ENCODE measurements around the gene ARHGEF16.

The ARHGEF16 gene

DNA sequence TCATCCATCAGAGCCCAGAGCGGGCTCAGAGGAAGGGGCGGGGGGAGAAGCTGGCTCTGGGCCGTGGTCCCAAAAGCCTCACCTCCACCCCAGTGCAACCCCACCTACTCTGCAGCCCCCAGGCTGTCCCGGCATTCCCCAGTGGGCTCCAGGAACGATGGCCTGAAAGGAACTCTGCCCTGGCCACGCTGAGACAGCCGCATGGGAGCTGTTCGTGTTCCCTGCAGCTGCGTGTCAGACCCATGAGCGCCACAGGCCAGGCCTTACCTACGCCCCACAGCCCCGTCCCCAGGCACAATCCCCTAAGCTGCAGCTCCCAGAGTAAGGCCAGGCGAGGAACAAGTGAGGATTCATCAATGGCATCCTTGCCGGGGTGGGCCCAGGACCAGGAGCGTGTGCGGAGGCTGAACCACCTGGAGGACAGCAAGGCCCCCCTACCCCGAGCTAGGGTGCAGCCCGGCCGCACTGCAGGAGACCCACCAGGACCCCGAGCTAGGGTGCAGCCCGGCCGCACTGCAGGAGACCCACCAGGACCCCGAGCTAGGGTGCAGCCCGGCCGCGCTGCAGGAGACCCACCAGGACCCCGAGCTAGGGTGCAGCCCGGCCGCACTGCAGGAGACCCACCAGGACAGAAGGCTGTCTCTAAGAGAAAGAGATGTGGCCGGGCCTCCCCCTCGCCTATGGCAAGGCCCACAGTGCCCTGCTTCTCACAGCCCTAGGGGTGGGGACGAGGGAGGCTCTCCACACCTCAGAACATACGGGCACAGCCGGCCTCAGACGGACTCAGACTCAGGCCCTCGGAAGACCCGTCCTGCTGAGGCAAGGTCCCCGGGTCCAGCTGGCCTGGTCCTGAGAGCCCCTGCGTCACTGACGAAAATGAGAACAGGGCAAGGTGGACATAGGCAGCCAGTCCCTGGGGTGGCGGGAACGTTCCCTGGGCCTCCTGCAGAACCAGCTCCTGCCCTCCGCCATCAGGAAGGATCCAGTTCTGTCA is 26.5 kb upstream of the ARHGEF16 start:
- no peak for TF ChIP-seq GATA1 (IDR thresholded peaks at IDR 0.05; ENCODE audit: low read depth, low read length)
- no peak for TF ChIP-seq POLR2A (IDR thresholded peaks at IDR 0.05; ENCODE audit: low read length)
- no peak for DNase-seq

GRCh38 chr1:3428899-3429298 is 25.6 kb upstream of the ARHGEF16 start:
- no peak for DNase-seq
- no peak for TF ChIP-seq POLR2A (IDR thresholded peaks at IDR 0.05; ENCODE audit: low read length)
- no peak for TF ChIP-seq GATA1 (IDR thresholded peaks at IDR 0.05; ENCODE audit: low read depth, low read length)

DNA sequence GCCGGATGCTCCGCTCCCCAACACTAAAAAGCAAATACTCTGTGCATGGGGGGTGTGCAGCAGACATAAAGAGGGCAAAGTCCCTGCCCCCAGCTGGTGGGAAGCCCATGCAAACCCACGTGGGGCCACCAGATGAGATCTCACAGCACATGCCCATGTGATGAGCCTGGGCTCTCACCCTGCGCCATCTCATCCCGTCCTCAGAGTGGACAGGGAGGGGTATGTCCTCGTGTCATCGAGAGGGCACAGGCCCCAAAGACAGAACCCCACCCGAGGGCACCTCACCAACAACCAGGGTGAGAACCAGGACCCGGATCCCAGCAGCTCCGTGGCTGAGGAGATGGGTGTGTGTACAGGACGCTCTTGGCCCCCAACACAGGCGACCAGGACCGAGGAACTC is 25.1 kb upstream of the ARHGEF16 start:
- TF ChIP-seq POLR2A (IDR thresholded peaks at IDR 0.05; ENCODE audit: low read length) (no peak), GATA1 (IDR thresholded peaks at IDR 0.05; ENCODE audit: low read depth, low read length) (no peak)
- DNase-seq: no peak

- TF ChIP-seq GATA1 (IDR thresholded peaks at IDR 0.05; ENCODE audit: low read depth, low read length) (no peak), POLR2A (IDR thresholded peaks at IDR 0.05; ENCODE audit: low read length) (no peak)
Observed at GRCh38 chr1:3429766-3430165, 24.7 kb upstream of the ARHGEF16 start.

GRCh38 chr1:3430406-3430805 is 24.1 kb upstream of the ARHGEF16 start:
- TF ChIP-seq GATA1 (IDR thresholded peaks at IDR 0.05; ENCODE audit: low read depth, low read length): no peak
- no peak for TF ChIP-seq POLR2A (IDR thresholded peaks at IDR 0.05; ENCODE audit: low read length)

More at GRCh38 chr1:3429766-3430165, 24.7 kb upstream of the ARHGEF16 start:
- no peak for DNase-seq

DNA sequence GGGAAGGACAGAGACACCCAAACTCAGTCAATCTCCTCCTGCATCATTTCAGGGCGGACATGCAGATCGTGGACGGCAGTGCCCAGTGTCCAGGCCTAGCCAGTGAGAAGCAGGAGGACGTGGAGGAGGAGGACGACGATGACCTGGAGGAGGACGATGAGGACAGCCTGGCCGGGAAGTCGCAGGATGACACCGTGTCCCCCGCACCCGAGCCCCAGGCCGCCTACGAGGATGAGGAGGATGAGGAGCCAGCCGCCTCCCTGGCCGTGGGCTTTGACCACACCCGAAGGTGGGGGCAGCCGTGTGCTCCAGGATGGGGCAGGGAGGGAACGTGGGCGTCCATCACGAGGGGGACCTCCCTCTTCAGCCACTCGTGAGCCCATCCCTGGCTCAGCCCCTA is 23.6 kb upstream of the ARHGEF16 start:
- TF ChIP-seq GATA1 (IDR thresholded peaks at IDR 0.05; ENCODE audit: low read depth, low read length) (no peak), POLR2A (IDR thresholded peaks at IDR 0.05; ENCODE audit: low read length) (no peak)
- DNase-seq: no peak

More at GRCh38 chr1:3430406-3430805, 24.1 kb upstream of the ARHGEF16 start:
- DNase-seq: no peak

DNA sequence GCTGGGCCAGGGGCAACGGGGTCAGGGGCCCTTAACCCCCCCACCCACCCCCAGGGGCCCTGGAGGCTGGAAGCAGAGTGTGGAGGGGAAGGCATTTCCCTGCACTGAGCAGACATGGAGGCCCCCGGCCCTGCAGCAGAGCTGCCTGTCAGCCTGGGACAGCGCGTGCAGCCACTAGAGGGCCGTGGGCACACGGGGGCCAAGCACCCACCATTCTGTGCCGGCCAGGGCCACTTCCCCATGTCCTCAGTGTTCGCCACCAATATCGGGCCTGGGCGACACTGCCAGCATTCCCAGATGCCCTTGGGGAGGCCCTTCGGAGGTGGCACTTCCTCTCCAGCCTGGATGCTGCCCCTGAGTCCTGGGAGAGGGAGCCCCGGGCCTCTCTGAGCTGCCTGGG is 23.2 kb upstream of the ARHGEF16 start:
- no peak for DNase-seq
- no peak for TF ChIP-seq POLR2A (IDR thresholded peaks at IDR 0.05; ENCODE audit: low read length)
- TF ChIP-seq GATA1 (IDR thresholded peaks at IDR 0.05; ENCODE audit: low read depth, low read length): no peak

GRCh38 chr1:3431686-3432085 is 22.8 kb upstream of the ARHGEF16 start:
- TF ChIP-seq POLR2A (IDR thresholded peaks at IDR 0.05; ENCODE audit: low read length): no peak
- TF ChIP-seq GATA1 (IDR thresholded peaks at IDR 0.05; ENCODE audit: low read depth, low read length): no peak

GRCh38 chr1:3432306-3432705 is 22.2 kb upstream of the ARHGEF16 start:
- TF ChIP-seq GATA1 (IDR thresholded peaks at IDR 0.05; ENCODE audit: low read depth, low read length) (no peak), POLR2A (IDR thresholded peaks at IDR 0.05; ENCODE audit: low read length) (no peak)

More at GRCh38 chr1:3431686-3432085, 22.8 kb upstream of the ARHGEF16 start:
- no peak for DNase-seq

DNA sequence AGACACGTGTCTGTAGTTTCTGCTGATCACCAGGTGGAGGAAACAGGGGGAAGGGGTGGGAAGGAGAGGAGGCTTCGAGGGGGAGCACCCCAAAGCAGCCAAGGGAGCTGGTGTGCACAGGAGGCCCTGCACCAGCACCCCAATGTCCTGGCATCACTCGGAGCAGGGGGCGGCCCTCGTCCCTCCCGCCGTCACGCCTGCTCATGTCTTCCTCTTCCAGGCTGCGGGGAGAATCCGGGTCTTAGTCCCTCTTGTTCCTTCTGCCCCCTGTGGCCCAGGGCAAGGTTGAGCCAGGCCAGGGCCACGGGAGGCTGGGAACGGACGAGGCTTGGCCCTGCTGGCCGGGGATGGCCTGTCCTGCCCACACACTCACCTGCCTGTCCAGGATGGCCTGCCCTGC is 21.4 kb upstream of the ARHGEF16 start:
- no peak for DNase-seq
- no peak for TF ChIP-seq GATA1 (IDR thresholded peaks at IDR 0.05; ENCODE audit: low read depth, low read length)
- no peak for TF ChIP-seq POLR2A (IDR thresholded peaks at IDR 0.05; ENCODE audit: low read length)

More at GRCh38 chr1:3432306-3432705, 22.2 kb upstream of the ARHGEF16 start:
- no peak for DNase-seq

GRCh38 chr1:3433596-3434320 is 20.7 kb upstream of the ARHGEF16 start:
- no peak for DNase-seq
- TF ChIP-seq GATA1 (IDR thresholded peaks at IDR 0.05; ENCODE audit: low read depth, low read length): no peak

DNA sequence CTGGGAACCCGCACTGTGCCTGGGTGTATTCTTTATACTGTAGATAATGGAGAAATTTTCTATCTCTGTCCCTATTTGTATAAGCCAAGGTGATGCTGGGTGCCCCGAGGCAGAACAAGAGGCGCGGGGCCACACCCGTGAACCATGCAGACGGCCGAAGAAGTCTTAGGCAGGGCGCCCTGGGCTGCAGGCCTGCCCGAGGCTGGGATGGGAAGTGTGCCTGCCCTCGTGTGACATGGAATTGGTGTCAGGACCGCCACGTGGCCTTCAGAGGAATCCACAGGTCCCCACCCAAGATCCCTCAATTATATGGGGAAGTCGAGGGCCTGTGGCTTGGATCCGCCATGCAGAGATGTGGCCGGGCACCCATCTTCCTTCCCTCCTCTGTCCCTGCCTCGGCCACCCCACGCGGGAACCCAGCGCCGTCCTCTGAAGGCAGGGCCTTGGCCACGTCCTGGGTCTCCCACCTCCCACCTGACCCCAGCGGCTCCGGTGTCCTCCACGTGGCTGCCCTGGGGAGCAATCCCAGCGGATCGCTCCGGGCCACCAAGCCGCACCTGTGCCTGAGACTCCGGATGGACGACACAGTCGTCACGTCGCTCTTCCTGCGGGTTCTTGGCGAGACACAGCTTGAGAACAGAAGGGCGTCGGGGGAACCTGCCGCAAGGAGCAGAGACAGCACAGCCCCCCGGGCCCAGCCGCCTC is 19.9 kb upstream of the ARHGEF16 start:
- TF ChIP-seq GATA1 (IDR thresholded peaks at IDR 0.05; ENCODE audit: low read depth, low read length) (no peak), POLR2A (IDR thresholded peaks at IDR 0.05; ENCODE audit: low read length) (no peak)
- DNase-seq: no peak

- no peak for DNase-seq
- no peak for TF ChIP-seq GATA1 (IDR thresholded peaks at IDR 0.05; ENCODE audit: low read depth, low read length)
- TF ChIP-seq POLR2A (IDR thresholded peaks at IDR 0.05; ENCODE audit: low read length): no peak
Observed at GRCh38 chr1:3435666-3436065, 18.8 kb upstream of the ARHGEF16 start.

DNA sequence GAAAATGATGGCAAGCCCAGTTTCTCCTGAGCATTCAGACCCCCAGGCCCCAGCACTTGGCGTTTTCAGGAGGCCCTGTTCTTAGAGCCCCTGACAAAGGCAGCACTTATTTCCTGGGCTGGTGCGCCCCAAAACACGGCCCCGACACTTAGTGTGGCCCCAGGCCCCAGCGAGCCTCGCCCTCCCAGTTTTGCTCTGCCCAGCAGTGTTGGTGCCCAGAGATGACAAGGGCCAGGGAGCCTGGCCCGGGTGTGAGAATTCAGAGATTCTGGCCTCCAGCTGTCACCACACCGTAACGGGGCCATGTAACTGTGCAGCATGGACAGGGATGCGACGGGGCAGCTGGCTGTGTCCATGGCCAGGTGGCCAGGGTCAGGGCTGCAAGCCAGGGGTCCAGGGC is 18.0 kb upstream of the ARHGEF16 start:
- DNase-seq: no peak
- TF ChIP-seq POLR2A (IDR thresholded peaks at IDR 0.05; ENCODE audit: low read length) (no peak), GATA1 (IDR thresholded peaks at IDR 0.05; ENCODE audit: low read depth, low read length) (no peak)
